Activated CD8-positive, alpha-beta memory T cell treated with anti-CD3 and anti-CD28 coated beads, Interleukin-2, amount 50 U/mL, for 1 hour (primary cell): ENCODE data around the gene DNAJC24.
"Not testable (repeated sequence)": the region's sequence is repeated elsewhere in the genome, so short reads cannot be mapped to it uniquely, and the experiment has no call there.

ENCODE experiments used
- DNase-seq: peaks from one replicate; pipeline ENCODE4 v3.0.0-alpha.2; 2020; ENCODE audit errors: extremely low read depth

DNAJC24 gene

GRCh38 chr11:31369348-31370329 lies at the start of gene DNAJC24, which contains the start of gene DCDC1:
TSS of gene DNAJC24 (plus strand) at chr11:31369860. CDS start at chr11:31370749, 889 bp downstream.
TSS of gene DCDC1 (minus strand) at chr11:31369739. CDS start at chr11:31328280, 41,459 bp downstream.
- peak; percentile 94 for DNase-seq

- DNase-seq = not testable (repeated sequence)
Observed at GRCh38 chr11:31321494-31321893, 48.2 kb upstream of the DNAJC24 start.

GRCh38 chr11:31323145-31323544 lies 46.5 kb upstream of the DNAJC24 start:
- DNase-seq = no peak

GRCh38 chr11:31325160-31325559 lies 44.5 kb upstream of the DNAJC24 start:
- no peak for DNase-seq

- DNase-seq = no peak
Observed at GRCh38 chr11:31326470-31327148, 43.1 kb upstream of the DNAJC24 start.

- no peak for DNase-seq
Observed at GRCh38 chr11:31327417-31327816, 42.2 kb upstream of the DNAJC24 start.

GRCh38 chr11:31328697-31329096 lies 41.0 kb upstream of the DNAJC24 start:
- DNase-seq = no peak

GRCh38 chr11:31337806-31338205 lies 31.9 kb upstream of the DNAJC24 start:
- no peak for DNase-seq

- no peak for DNase-seq
Observed at GRCh38 chr11:31340903-31341572, 28.6 kb upstream of the DNAJC24 start.

GRCh38 chr11:31351168-31351567 lies 18.5 kb upstream of the DNAJC24 start:
- DNase-seq = no peak

GRCh38 chr11:31355131-31355530 lies 14.5 kb upstream of the DNAJC24 start:
- DNase-seq = no peak

- DNase-seq = no peak
Observed at GRCh38 chr11:31355817-31356216, 13.8 kb upstream of the DNAJC24 start.

- DNase-seq = no peak
Observed at GRCh38 chr11:31361743-31362142, 7.9 kb upstream of the DNAJC24 start.

- no peak for DNase-seq
Observed at GRCh38 chr11:31366795-31367194, 2.9 kb upstream of the DNAJC24 start.

- no peak for DNase-seq
Observed at GRCh38 chr11:31375879-31376278, 6.2 kb downstream of the DNAJC24 start.

- DNase-seq = no peak
Observed at GRCh38 chr11:31383116-31383515, 13.5 kb downstream of the DNAJC24 start.

GRCh38 chr11:31387379-31387778 lies 17.7 kb downstream of the DNAJC24 start:
- DNase-seq = no peak

- DNase-seq = no peak
Observed at GRCh38 chr11:31397239-31397834, 27.7 kb downstream of the DNAJC24 start.

GRCh38 chr11:31404614-31405013 lies 35.0 kb downstream of the DNAJC24 start:
- DNase-seq = no peak

GRCh38 chr11:31408201-31408600 lies 38.5 kb downstream of the DNAJC24 start:
- DNase-seq = no peak

- no peak for DNase-seq
Observed at GRCh38 chr11:31412946-31413345, 43.3 kb downstream of the DNAJC24 start.

- no peak for DNase-seq
Observed at GRCh38 chr11:31414338-31414737, 44.7 kb downstream of the DNAJC24 start.
